H1 (cell line): ENCODE data around the gene KHDRBS2. TPM values are rescaled to one million over a fixed set of nuclear protein-coding genes. Genes with fewer than 3 reads are reported as not detected.

Source experiments
- CTCF ChIA-PET: fragments of 300-600 bp; sonication (Branson Sonifier 250); formaldehyde crosslinking; loops from one replicate; lab custom pipeline; 2021; ENCODE audit not compliant: partially characterized antibody; lab: Charles Lee
- POLR2A ChIA-PET: fragments of 300-600 bp; sonication (Branson Sonifier 250); formaldehyde crosslinking; loops from one replicate; lab custom pipeline; 2021; ENCODE audit warnings: inconsistent platforms; ENCODE audit not compliant: partially characterized antibody; lab: Charles Lee
- DNase-seq, 2 experiments: peaks; one replicate each; pipeline versions ENCODE4 v3.0.0 to v3.0.0-alpha.2; 2010 to 2022; ENCODE audit warnings: low spot score in 2 of 2, low read depth in 1 of 2, mixed read lengths in 1 of 2
- FAIRE-seq: peaks from 2 replicates; lab custom pipeline; 2011; peaks lifted over from hg19 to GRCh38; lab: Jason Lieb, UNC
- H2AFZ ChIP-seq: 2 replicates; pipeline ENCODE4 v1.8.1; 2012; ENCODE audit warnings: low read length, inconsistent platforms
- H2AK5ac ChIP-seq: 2 replicates; pipeline ENCODE4 v1.6.1; 2013; ENCODE audit warnings: low read depth, low read length
- H2BK120ac ChIP-seq: replicated peaks from 2 replicates; pipeline ENCODE3; 2013; ENCODE audit warnings: low read depth, low read length, inconsistent platforms
- H2BK12ac ChIP-seq: 2 replicates; pipeline ENCODE4 v1.6.1; 2013; ENCODE audit warnings: low read depth, low read length
- H2BK15ac ChIP-seq: 2 replicates; pipeline ENCODE4 v1.6.1; 2013; ENCODE audit warnings: low read length
- H2BK20ac ChIP-seq: 2 replicates; pipeline ENCODE4 v1.6.1; 2013; ENCODE audit warnings: low read length
- H2BK5ac ChIP-seq: 2 replicates; pipeline ENCODE4 v1.6.1; 2013; ENCODE audit warnings: low read depth, low read length
- H3K14ac ChIP-seq: 2 replicates; pipeline ENCODE4 v1.6.1; 2013; ENCODE audit warnings: inconsistent platforms; ENCODE audit not compliant: insufficient read length
- H3K18ac ChIP-seq: 2 replicates; pipeline ENCODE4 v1.6.1; 2013; ENCODE audit warnings: low read length; ENCODE audit errors: extremely low read depth
- H3K23ac ChIP-seq: 2 replicates; pipeline ENCODE4 v1.6.1; 2013; ENCODE audit warnings: inconsistent platforms; ENCODE audit not compliant: insufficient read length
- H3K23me2 ChIP-seq: 2 replicates; pipeline ENCODE4 v1.6.1; 2013; ENCODE audit warnings: low read depth, low read length
- H3K27ac ChIP-seq: 2 replicates; pipeline ENCODE4 v1.6.1; 2011; ENCODE audit warnings: low read depth, low read length, inconsistent platforms
- H3K27me3 ChIP-seq, 4 experiments: replicated peaks in 1 of 4; 1 replicate in 1 of 4; 2 replicates in 3 of 4; pipeline versions ENCODE4 v1.6.1 to v1.8.1; 2011 to 2013; ENCODE audit warnings: low read length in 3 of 4, mild to moderate bottlenecking in 3 of 4, inconsistent platforms in 2 of 4, mixed read lengths in 2 of 4, moderate library complexity in 1 of 4; ENCODE audit not compliant: control insufficient read depth in 3 of 4, insufficient read depth in 3 of 4; ENCODE audit errors: extremely low read depth in 1 of 4
- H3K36me3 ChIP-seq, 4 experiments: 2 replicates each; pipeline versions ENCODE4 v1.6.1 to v1.8.1; 2011 to 2013; ENCODE audit warnings: mild to moderate bottlenecking in 4 of 4, low read length in 3 of 4, moderate library complexity in 2 of 4, control low read depth in 1 of 4, inconsistent platforms in 1 of 4; ENCODE audit not compliant: insufficient read depth in 4 of 4, control insufficient read depth in 2 of 4
- H3K4ac ChIP-seq: replicated peaks from 2 replicates; pipeline ENCODE3; 2013; ENCODE audit warnings: low read length, low read depth, mixed read lengths, inconsistent platforms; ENCODE audit not compliant: insufficient read length
- H3K4me1 ChIP-seq, 4 experiments: replicated peaks in 1 of 4; 1 replicate in 1 of 4; 2 replicates in 3 of 4; pipeline versions ENCODE4 v1.6.1 to v1.8.1; 2011 to 2013; ENCODE audit warnings: low read length in 3 of 4, inconsistent platforms in 2 of 4, mixed read lengths in 1 of 4; ENCODE audit not compliant: insufficient read depth in 4 of 4, control insufficient read depth in 3 of 4
- H3K4me2 ChIP-seq, 2 experiments: 2 replicates each; pipeline versions ENCODE4 v1.6.1 to v1.8.1; 2011 to 2013; ENCODE audit warnings: low read depth in 2 of 2, low read length in 2 of 2, control low read depth in 1 of 2, inconsistent platforms in 1 of 2, mild to moderate bottlenecking in 1 of 2; ENCODE audit not compliant: insufficient read depth in 1 of 2
- H3K4me3 ChIP-seq, 4 experiments: fragments of 200-600, 300-600 bp in 1 of 4; sonication (generic), shearing (Covaris generic), sonication (Bioruptor Twin) in 1 of 4; 2 replicates each; pipeline versions ENCODE4 v1.5.1 to v1.8.1; 2011 to 2016; ENCODE audit warnings: low read length in 4 of 4, low read depth in 3 of 4, control low read depth in 2 of 4, inconsistent platforms in 2 of 4, mild to moderate bottlenecking in 2 of 4, mixed read lengths in 1 of 4, moderate library complexity in 1 of 4; ENCODE audit not compliant: insufficient read depth in 2 of 4; ENCODE audit errors: extremely low read depth in 1 of 4
- H3K56ac ChIP-seq: replicated peaks from 2 replicates; pipeline ENCODE3; 2013; ENCODE audit warnings: low read depth, mild to moderate bottlenecking, mixed read lengths, low read length, inconsistent platforms; ENCODE audit not compliant: insufficient read length
- H3K79me1 ChIP-seq: 2 replicates; pipeline ENCODE4 v1.6.1; 2013; ENCODE audit warnings: low read depth, low read length, control low read depth
- H3K79me2 ChIP-seq, 2 experiments: 2 replicates each; pipeline versions ENCODE4 v1.6.1 to v1.8.1; 2012 to 2013; ENCODE audit warnings: low read length in 2 of 2, mild to moderate bottlenecking in 2 of 2, inconsistent platforms in 1 of 2; ENCODE audit not compliant: insufficient read depth in 2 of 2, control insufficient read depth in 1 of 2
- H3K9ac ChIP-seq, 4 experiments: replicated peaks in 1 of 4; 1 replicate in 1 of 4; 2 replicates in 3 of 4; pipeline versions ENCODE4 v1.6.1 to v1.8.1; 2011 to 2013; ENCODE audit warnings: low read depth in 3 of 4, low read length in 3 of 4, control low read depth in 2 of 4, mild to moderate bottlenecking in 2 of 4, moderate library complexity in 2 of 4, inconsistent platforms in 1 of 4; ENCODE audit errors: extremely low read depth in 1 of 4
- H3K9me3 ChIP-seq, 2 experiments: 2 replicates each; pipeline versions ENCODE4 v1.6.1 to v1.8.1; 2012 to 2013; ENCODE audit warnings: mild to moderate bottlenecking in 2 of 2, moderate library complexity in 2 of 2, control low read depth in 1 of 2, inconsistent platforms in 1 of 2, low read depth in 1 of 2, low read length in 1 of 2, mixed read lengths in 1 of 2; ENCODE audit not compliant: insufficient read depth in 2 of 2
- H4K20me1 ChIP-seq, 2 experiments: replicated peaks in 1 of 2; 2 replicates each; pipeline versions ENCODE3 to v1.8.1; 2011 to 2013; ENCODE audit warnings: inconsistent platforms in 2 of 2, low read length in 2 of 2, mild to moderate bottlenecking in 1 of 2; ENCODE audit not compliant: insufficient read depth in 2 of 2, control insufficient read depth in 1 of 2
- H4K5ac ChIP-seq: 2 replicates; pipeline ENCODE4 v1.6.1; 2013; ENCODE audit warnings: low read length, low read depth, mixed read lengths, inconsistent platforms; ENCODE audit not compliant: insufficient read length
- H4K8ac ChIP-seq: 2 replicates; pipeline ENCODE4 v1.8.0; 2013; ENCODE audit warnings: mild to moderate bottlenecking, moderate library complexity, low read length, inconsistent platforms; ENCODE audit not compliant: insufficient read depth; ENCODE audit errors: extremely low read depth
- H4K91ac ChIP-seq: replicated peaks from 2 replicates; pipeline ENCODE3; 2013; ENCODE audit warnings: low read length, mixed read lengths, inconsistent platforms; ENCODE audit not compliant: insufficient read length
- JUN ChIP-seq: IDR thresholded peaks from 2 replicates; pipeline ENCODE4 v1.6.1; 2011; ENCODE audit warnings: low read depth, mild to moderate bottlenecking, improper control_type of control experiment, low read length
- JUND ChIP-seq: IDR thresholded peaks from 2 replicates; pipeline ENCODE4 v1.6.1; 2011; ENCODE audit warnings: mild to moderate bottlenecking, improper control_type of control experiment, low read length
- KDM1A ChIP-seq: fragments of 200-600, 300-600 bp; sonication (generic); IDR thresholded peaks from 2 replicates; pipeline ENCODE4 v1.7.1; 2016; ENCODE audit warnings: mild to moderate bottlenecking, low read length, borderline replicate concordance
- SP4 ChIP-seq: IDR thresholded peaks from 2 replicates; pipeline ENCODE4 v1.6.1; 2012; ENCODE audit warnings: low read length, inconsistent platforms
- WGBS, 2 experiments: shearing (Covaris generic) in 1 of 2; methylation state at CpG; one replicate each; pipeline versions ENCODE4 v1.1.6 to v1.1.7; 2013 to 2015; ENCODE audit warnings: low lambda C conversion rate in 2 of 2, mixed read lengths in 2 of 2, inconsistent platforms in 1 of 2, low coverage in 1 of 2, missing lambda C conversion rate in 1 of 2; ENCODE audit not compliant: insufficient replicate concordance in 2 of 2, insufficient coverage in 1 of 2, insufficient read length in 1 of 2; ENCODE audit errors: extremely low coverage in 1 of 2, missing lambda C conversion rate in 1 of 2; 5-methylcytosine and 5-hydroxymethylcytosine counted together
- polyA plus RNA-seq, 7 experiments: library from polyadenylated mRNA; depleted of rRNA in 3 of 7; stranded (reverse) in 5 of 7; unstranded in 2 of 7; fragments of >200 nt in 5 of 7; fragments of 200-250 nt in 2 of 7; gene quantifications; 1 replicate in 5 of 7; 2 replicates in 1 of 7; 4 replicates in 1 of 7; pipeline versions ENCODE4 v1.2.1 to v1.2.3, GENCODE V29; 2011 to 2013; ENCODE audit warnings: missing spikeins in 2 of 7, mixed read lengths in 2 of 7
- total RNA-seq: library from RNA; stranded (reverse); fragmentation: NEBNext Ultra II Directional; extraction: Animal tissue kit (Norgen Biotek cat#: 25700); gene quantifications from 2 replicates; pipeline ENCODE4 v1.2.1, GENCODE V29; 2021

KHDRBS2 gene
- total and polyA plus RNA-seq, 2 of the 8 experiments (the other 6 are each of a cell fraction or from before 2014, with no cell fraction given), result 5.2 to 7.7 TPM

GRCh38 chr6:61817716-61818115 lies 468.3 kb downstream of the KHDRBS2 start:
- no peak overlapping the region for H3K27ac ChIP-seq
- no peak overlapping the region for H3K4me3 ChIP-seq
- no peaks in the 10 kb centered on the region for H4K20me1 ChIP-seq
- H3K23me2 ChIP-seq, result no peaks in the 10 kb centered on the region
- H2AFZ ChIP-seq, result no peak overlapping the region
- H4K91ac ChIP-seq, result no peak overlapping the region
- H3K4me1 ChIP-seq, result no peaks in the 10 kb centered on the region
- ChIA-PET CTCF (interaction anchor here (0.6 kb wide), 1 partner anchor 8 kb away, joined by 5 read pairs; no protein-coding TSS in a partner anchor), POLR2A (no interaction called here)
- H3K14ac ChIP-seq, result no peak overlapping the region
- no peak overlapping the region for H4K5ac ChIP-seq
- no peak overlapping the region for H2BK5ac ChIP-seq
- H3K9me3 ChIP-seq, result no peaks in the 10 kb centered on the region
- H3K4ac ChIP-seq, result no peak overlapping the region
- no peak overlapping the region for H3K18ac ChIP-seq
- no peak overlapping the region for H3K4me2 ChIP-seq
- H3K56ac ChIP-seq, result no peak overlapping the region
- no peak overlapping the region for H3K9ac ChIP-seq
- H2BK120ac ChIP-seq, result no peak overlapping the region
- H2BK15ac ChIP-seq, result no peak overlapping the region
- TF ChIP-seq KDM1A (no peak), JUN (no peak), SP4 (no peak), JUND (no peak)
- no peaks in the 10 kb centered on the region for H3K79me1 ChIP-seq
- no peak overlapping the region for H4K8ac ChIP-seq
- no peak overlapping the region for H2BK20ac ChIP-seq
- FAIRE-seq, result no peak
- no peak overlapping the region for H2AK5ac ChIP-seq
- H3K23ac ChIP-seq, result no peak overlapping the region
- no peak for DNase-seq
- H2BK12ac ChIP-seq, result no peak overlapping the region
- no peaks in the 10 kb centered on the region for H3K79me2 ChIP-seq
- 89% methylated on average over 2 of the region's 2 CpGs; no CpG with 5 or more reads in 1 of the 2 experiments for WGBS, 2 experiments
- H3K27me3 ChIP-seq, result peaks cover 0 to 1% (median 0%) of the 10 kb centered on the region in 4 experiments; a peak in 1 of 7 replicates
- H3K36me3 ChIP-seq, result no peaks in the 10 kb centered on the region
